T-helper 2 cell treated with Interferon-gamma antibody and Interleukin-4, amounts not matched to agents 5 μg/mL and 100 μg/mL, for 36 hours (primary cell): Measurements from ENCODE around the gene PARP12.

Experiments used
- DNase-seq: peaks from one replicate; pipeline ENCODE4 v3.0.0; 2021; ENCODE audit warnings: low spot score
- H3K27ac Mint-ChIP-seq: one replicate; pipeline ENCODE4 v1.8.0; 2021; ENCODE audit warnings: mild to moderate bottlenecking, mixed read lengths
- H3K27me3 Mint-ChIP-seq: one replicate; pipeline ENCODE4 v1.8.0; 2021; ENCODE audit warnings: low read depth, mixed read lengths
- H3K36me3 Mint-ChIP-seq: one replicate; pipeline ENCODE4 v1.8.0; 2021; ENCODE audit warnings: low read depth, mixed read lengths
- H3K4me1 Mint-ChIP-seq: one replicate; pipeline ENCODE4 v1.8.0; 2021; ENCODE audit warnings: low read depth, mixed read lengths
- H3K4me3 Mint-ChIP-seq: one replicate; pipeline ENCODE4 v1.8.0; 2022; ENCODE audit warnings: mild to moderate bottlenecking, moderate library complexity, mixed read lengths
- H3K9me3 Mint-ChIP-seq: one replicate; pipeline ENCODE4 v1.8.0; 2021; ENCODE audit warnings: mixed read lengths

Gene PARP12

GRCh38 chr7:140053812-140054539, 8.8 kb downstream of the PARP12 start:
- Mint-ChIP-seq H3K27me3 (no peaks in the 10 kb centered on the region), H3K36me3 (peaks cover 69% of the 10 kb centered on the region), H3K4me1 (peaks cover 33% of the 10 kb centered on the region), H3K9me3 (no peaks in the 10 kb centered on the region), H3K27ac (peak overlapping the region; percentile 69), H3K4me3 (peak overlapping the region; percentile 6)
- no peak for DNase-seq

GRCh38 chr7:140051820-140052219, 10.9 kb downstream of the PARP12 start:
- peaks cover 62% of the 10 kb centered on the region for H3K36me3 Mint-ChIP-seq
- no peaks in the 10 kb centered on the region for H3K9me3 Mint-ChIP-seq
- no peaks in the 10 kb centered on the region for H3K27me3 Mint-ChIP-seq
- no peak overlapping the region for H3K27ac Mint-ChIP-seq
- peaks cover 23% of the 10 kb centered on the region for H3K4me1 Mint-ChIP-seq
- DNase-seq, result no peak
- H3K4me3 Mint-ChIP-seq, result no peak overlapping the region

- peaks cover 20% of the 10 kb centered on the region for H3K4me1 Mint-ChIP-seq
Measured at GRCh38 chr7:140050100-140050499, 12.7 kb downstream of the PARP12 start.

GRCh38 chr7:140049339-140050024, 13.3 kb downstream of the PARP12 start:
- Mint-ChIP-seq H3K27ac (no peak overlapping the region), H3K36me3 (peaks cover 60% of the 10 kb centered on the region), H3K9me3 (no peaks in the 10 kb centered on the region)

More at GRCh38 chr7:140050100-140050499, 12.7 kb downstream of the PARP12 start:
- Mint-ChIP-seq H3K9me3 (no peaks in the 10 kb centered on the region), H3K27me3 (no peaks in the 10 kb centered on the region), H3K4me3 (no peak overlapping the region), H3K36me3 (peaks cover 63% of the 10 kb centered on the region), H3K27ac (no peak overlapping the region)
- DNase-seq, result no peak

GRCh38 chr7:140048989-140049338, 13.8 kb downstream of the PARP12 start:
- Mint-ChIP-seq H3K4me1 (peaks cover 10% of the 10 kb centered on the region), H3K27me3 (no peaks in the 10 kb centered on the region), H3K27ac (no peak overlapping the region), H3K36me3 (peaks cover 60% of the 10 kb centered on the region), H3K9me3 (no peaks in the 10 kb centered on the region), H3K4me3 (no peak overlapping the region)
- DNase-seq, result no peak

More at GRCh38 chr7:140049339-140050024, 13.3 kb downstream of the PARP12 start:
- H3K4me3 Mint-ChIP-seq, result no peak overlapping the region
- DNase-seq, result no peak
- H3K4me1 Mint-ChIP-seq, result peaks cover 15% of the 10 kb centered on the region
- H3K27me3 Mint-ChIP-seq, result no peaks in the 10 kb centered on the region

GRCh38 chr7:140048138-140048537, 14.6 kb downstream of the PARP12 start:
- Mint-ChIP-seq H3K4me1 (peaks cover 3% of the 10 kb centered on the region), H3K9me3 (no peaks in the 10 kb centered on the region), H3K4me3 (no peak overlapping the region), H3K36me3 (peaks cover 57% of the 10 kb centered on the region), H3K27me3 (no peaks in the 10 kb centered on the region), H3K27ac (no peak overlapping the region)
- no peak for DNase-seq

- H3K9me3 Mint-ChIP-seq, result no peaks in the 10 kb centered on the region
- peaks cover 53% of the 10 kb centered on the region for H3K36me3 Mint-ChIP-seq
- no peaks in the 10 kb centered on the region for H3K27me3 Mint-ChIP-seq
- H3K4me1 Mint-ChIP-seq, result peaks cover 2% of the 10 kb centered on the region
- no peak overlapping the region for H3K4me3 Mint-ChIP-seq
- peak overlapping the region; percentile 15 for H3K27ac Mint-ChIP-seq
- DNase-seq, result no peak
Measured at GRCh38 chr7:140047197-140047596, 15.6 kb downstream of the PARP12 start.

- no peak overlapping the region for H3K4me3 Mint-ChIP-seq
- peaks cover 2% of the 10 kb centered on the region for H3K4me1 Mint-ChIP-seq
- peaks cover 56% of the 10 kb centered on the region for H3K36me3 Mint-ChIP-seq
- no peak overlapping the region for H3K27ac Mint-ChIP-seq
- DNase-seq, result no peak
- no peaks in the 10 kb centered on the region for H3K27me3 Mint-ChIP-seq
- H3K9me3 Mint-ChIP-seq, result no peaks in the 10 kb centered on the region
Measured at GRCh38 chr7:140045697-140046096, 17.1 kb downstream of the PARP12 start.

GRCh38 chr7:140044251-140044650, 18.5 kb downstream of the PARP12 start:
- Mint-ChIP-seq H3K4me1 (peaks cover 10% of the 10 kb centered on the region), H3K27me3 (no peaks in the 10 kb centered on the region), H3K4me3 (no peak overlapping the region), H3K27ac (no peak overlapping the region), H3K36me3 (peaks cover 60% of the 10 kb centered on the region), H3K9me3 (no peaks in the 10 kb centered on the region)
- no peak for DNase-seq

- H3K4me3 Mint-ChIP-seq, result no peak overlapping the region
Measured at GRCh38 chr7:140042386-140042670, 20.4 kb downstream of the PARP12 start.

GRCh38 chr7:140041659-140042385, 20.9 kb downstream of the PARP12 start:
- DNase-seq, result no peak
- H3K4me3 Mint-ChIP-seq, result no peak overlapping the region
- H3K4me1 Mint-ChIP-seq, result peaks cover 19% of the 10 kb centered on the region
- H3K36me3 Mint-ChIP-seq, result peaks cover 70% of the 10 kb centered on the region
- no peaks in the 10 kb centered on the region for H3K27me3 Mint-ChIP-seq
- H3K9me3 Mint-ChIP-seq, result no peaks in the 10 kb centered on the region
- H3K27ac Mint-ChIP-seq, result no peak overlapping the region

More at GRCh38 chr7:140042386-140042670, 20.4 kb downstream of the PARP12 start:
- Mint-ChIP-seq H3K4me1 (peaks cover 15% of the 10 kb centered on the region), H3K27me3 (no peaks in the 10 kb centered on the region), H3K36me3 (peaks cover 69% of the 10 kb centered on the region), H3K27ac (no peak overlapping the region), H3K9me3 (no peaks in the 10 kb centered on the region)
- DNase-seq, result no peak

- Mint-ChIP-seq H3K27me3 (no peaks in the 10 kb centered on the region), H3K4me3 (no peak overlapping the region), H3K27ac (no peak overlapping the region), H3K36me3 (peaks cover 70% of the 10 kb centered on the region), H3K4me1 (peaks cover 30% of the 10 kb centered on the region), H3K9me3 (no peaks in the 10 kb centered on the region)
- no peak for DNase-seq
Measured at GRCh38 chr7:140039896-140040295, 22.9 kb downstream of the PARP12 start.

GRCh38 chr7:140039066-140039465, 23.7 kb downstream of the PARP12 start:
- Mint-ChIP-seq H3K4me3 (no peak overlapping the region), H3K9me3 (no peaks in the 10 kb centered on the region), H3K27ac (no peak overlapping the region), H3K4me1 (peaks cover 30% of the 10 kb centered on the region), H3K36me3 (peaks cover 67% of the 10 kb centered on the region), H3K27me3 (no peaks in the 10 kb centered on the region)
- no peak for DNase-seq

GRCh38 chr7:140036224-140036962, 26.4 kb downstream of the PARP12 start:
- Mint-ChIP-seq H3K27ac (peak overlapping the region; percentile 36), H3K36me3 (peaks cover 72% of the 10 kb centered on the region)

More at GRCh38 chr7:140036224-140036962, 26.4 kb downstream of the PARP12 start:
- DNase-seq, result no peak
- H3K9me3 Mint-ChIP-seq, result no peaks in the 10 kb centered on the region
- peaks cover 35% of the 10 kb centered on the region for H3K4me1 Mint-ChIP-seq
- H3K4me3 Mint-ChIP-seq, result no peak overlapping the region
- H3K27me3 Mint-ChIP-seq, result no peaks in the 10 kb centered on the region
